Raji (cell line): ENCODE results near the gene BCL10.

Source experiments
- POLR2A ChIP-seq: IDR thresholded peaks from 2 replicates; pipeline ENCODE4 v1.6.1; 2011; ENCODE audit warnings: low read depth, low read length, control low read depth; ENCODE audit not compliant: insufficient read depth

BCL10 gene

GRCh38 chr1:85283475-85284199, 7.2 kb upstream of the BCL10 start:
- TF ChIP-seq POLR2A, result no peak

- TF ChIP-seq POLR2A, result no peak
Observed at GRCh38 chr1:85282424-85282823, 6.0 kb upstream of the BCL10 start.

GRCh38 chr1:85280636-85281035, 4.2 kb upstream of the BCL10 start:
- no peak for TF ChIP-seq POLR2A

GRCh38 chr1:85279458-85280080, 3.1 kb upstream of the BCL10 start:
- TF ChIP-seq POLR2A, result no peak

- no peak for TF ChIP-seq POLR2A
Observed at GRCh38 chr1:85278853-85279314, 2.5 kb upstream of the BCL10 start.

- TF ChIP-seq POLR2A, result no peak
Observed at GRCh38 chr1:85277802-85278201, 1.4 kb upstream of the BCL10 start.

GRCh38 chr1:85276978-85277639, 677 bp upstream of the BCL10 start:
- TF ChIP-seq POLR2A, result no peak

- TF ChIP-seq POLR2A, result peak; percentile 38; the same call in 1 of the 2 replicates
Observed at GRCh38 chr1:85275701-85276214, 674 bp downstream of the BCL10 start.

- no peak for TF ChIP-seq POLR2A
Observed at GRCh38 chr1:85274969-85275453, 1.4 kb downstream of the BCL10 start.

GRCh38 chr1:85273397-85273796, 3.0 kb downstream of the BCL10 start:
- no peak for TF ChIP-seq POLR2A

- TF ChIP-seq POLR2A, result no peak
Observed at GRCh38 chr1:85268801-85269585, 7.4 kb downstream of the BCL10 start.

GRCh38 chr1:85267313-85267712, 9.1 kb downstream of the BCL10 start:
- TF ChIP-seq POLR2A, result no peak

GRCh38 chr1:85264150-85264549, 12.3 kb downstream of the BCL10 start:
- TF ChIP-seq POLR2A, result no peak

- TF ChIP-seq POLR2A, result no peak
Observed at GRCh38 chr1:85262985-85263384, 13.4 kb downstream of the BCL10 start.

GRCh38 chr1:85259912-85260274, 16.5 kb downstream of the BCL10 start:
- no peak for TF ChIP-seq POLR2A
